Measurements from ENCODE around the gene KCNS1.
A peak's percentile ranks its signal among the peaks of the same experiment; 100 is the strongest.
"Not testable (repeated sequence)": the region's sequence is repeated elsewhere in the genome, so short reads cannot be mapped to it uniquely, and the experiment has no call there.

Gene KCNS1
- 0 to 0.19 (median 0.09) reads per million in 3 donors for total RNA-seq

- Histone ChIP-seq H3K9me3 (ENCODE audit: control insufficient read depth, low read length) (no peaks in the 10 kb centered on the region), H3K4me1 (ENCODE audit: control insufficient read depth, insufficient read depth, low read length, poor library complexity, severe bottlenecking) (peaks cover 9% of the 10 kb centered on the region), H3K27ac (ENCODE audit: insufficient read depth, low read length, poor library complexity, severe bottlenecking) (no peak within 1 kb of the TSS), H3K36me3 (ENCODE audit: control insufficient read depth, insufficient read depth, low read length) (no peaks in the 10 kb centered on the region), H3K4me3 (ENCODE audit: insufficient read depth, low read depth, low read length, poor library complexity, severe bottlenecking) (no peak within 1 kb of the TSS), H3K27me3 (replicated peaks; ENCODE audit: control insufficient read depth, insufficient read depth, low read length, poor library complexity, severe bottlenecking) (peaks cover 23% of the 10 kb centered on the region)
- DNase-seq = no peak
Observed at GRCh38 chr20:45100563-45101245, at the start of gene KCNS1. KCNS1 (minus strand) TSS chr20:45101127; CDS start chr20:45099236, 1,891 bp downstream.

GRCh38 chr20:45149062-45149461 is 48.1 kb upstream of the KCNS1 start:
- Histone ChIP-seq H3K27ac (ENCODE audit: insufficient read depth, low read length, poor library complexity, severe bottlenecking) (no peak overlapping the region), H3K9me3 (ENCODE audit: control insufficient read depth, low read length) (no peaks in the 10 kb centered on the region), H3K4me1 (ENCODE audit: control insufficient read depth, insufficient read depth, low read length, poor library complexity, severe bottlenecking) (no peaks in the 10 kb centered on the region), H3K36me3 (ENCODE audit: control insufficient read depth, insufficient read depth, low read length) (no peaks in the 10 kb centered on the region), H3K4me3 (ENCODE audit: insufficient read depth, low read depth, low read length, poor library complexity, severe bottlenecking) (no peak overlapping the region), H3K27me3 (replicated peaks; ENCODE audit: control insufficient read depth, insufficient read depth, low read length, poor library complexity, severe bottlenecking) (no peaks in the 10 kb centered on the region)
- no peak for DNase-seq

GRCh38 chr20:45140836-45141235 is 39.9 kb upstream of the KCNS1 start:
- DNase-seq = no peak
- Histone ChIP-seq H3K27me3 (replicated peaks; ENCODE audit: control insufficient read depth, insufficient read depth, low read length, poor library complexity, severe bottlenecking) (no peaks in the 10 kb centered on the region), H3K27ac (ENCODE audit: insufficient read depth, low read length, poor library complexity, severe bottlenecking) (no peak overlapping the region), H3K4me1 (ENCODE audit: control insufficient read depth, insufficient read depth, low read length, poor library complexity, severe bottlenecking) (no peaks in the 10 kb centered on the region), H3K9me3 (ENCODE audit: control insufficient read depth, low read length) (no peaks in the 10 kb centered on the region), H3K4me3 (ENCODE audit: insufficient read depth, low read depth, low read length, poor library complexity, severe bottlenecking) (no peak overlapping the region), H3K36me3 (ENCODE audit: control insufficient read depth, insufficient read depth, low read length) (no peaks in the 10 kb centered on the region)

GRCh38 chr20:45139733-45140375 is 38.9 kb upstream of the KCNS1 start:
- H3K27me3 ChIP-seq (replicated peaks; ENCODE audit: control insufficient read depth, insufficient read depth, low read length, poor library complexity, severe bottlenecking); DNase-seq: not testable (repeated sequence)

GRCh38 chr20:45138561-45139300 is 37.8 kb upstream of the KCNS1 start:
- Histone ChIP-seq H3K36me3 (ENCODE audit: control insufficient read depth, insufficient read depth, low read length) (no peaks in the 10 kb centered on the region), H3K27me3 (replicated peaks; ENCODE audit: control insufficient read depth, insufficient read depth, low read length, poor library complexity, severe bottlenecking) (no peaks in the 10 kb centered on the region), H3K4me3 (ENCODE audit: insufficient read depth, low read depth, low read length, poor library complexity, severe bottlenecking) (no peak overlapping the region), H3K27ac (ENCODE audit: insufficient read depth, low read length, poor library complexity, severe bottlenecking) (no peak overlapping the region), H3K9me3 (ENCODE audit: control insufficient read depth, low read length) (no peaks in the 10 kb centered on the region), H3K4me1 (ENCODE audit: control insufficient read depth, insufficient read depth, low read length, poor library complexity, severe bottlenecking) (no peaks in the 10 kb centered on the region)
- DNase-seq = peak in 1 of 3 donors; percentile 22

More at GRCh38 chr20:45139733-45140375, 38.9 kb upstream of the KCNS1 start:
- H3K27ac ChIP-seq (ENCODE audit: insufficient read depth, low read length, poor library complexity, severe bottlenecking); H3K36me3 ChIP-seq (ENCODE audit: control insufficient read depth, insufficient read depth, low read length); H3K9me3 ChIP-seq (ENCODE audit: control insufficient read depth, low read length); H3K4me3 ChIP-seq (ENCODE audit: insufficient read depth, low read depth, low read length, poor library complexity, severe bottlenecking); H3K4me1 ChIP-seq (ENCODE audit: control insufficient read depth, insufficient read depth, low read length, poor library complexity, severe bottlenecking): not testable (repeated sequence)

GRCh38 chr20:45136911-45137310 is 36.0 kb upstream of the KCNS1 start:
- DNase-seq = no peak
- H3K4me1 ChIP-seq (ENCODE audit: control insufficient read depth, insufficient read depth, low read length, poor library complexity, severe bottlenecking) = no peaks in the 10 kb centered on the region
- H3K27me3 ChIP-seq (replicated peaks; ENCODE audit: control insufficient read depth, insufficient read depth, low read length, poor library complexity, severe bottlenecking) = no peaks in the 10 kb centered on the region
- H3K27ac ChIP-seq (ENCODE audit: insufficient read depth, low read length, poor library complexity, severe bottlenecking) = no peak overlapping the region
- no peak overlapping the region for H3K4me3 ChIP-seq (ENCODE audit: insufficient read depth, low read depth, low read length, poor library complexity, severe bottlenecking)
- no peaks in the 10 kb centered on the region for H3K36me3 ChIP-seq (ENCODE audit: control insufficient read depth, insufficient read depth, low read length)
- no peaks in the 10 kb centered on the region for H3K9me3 ChIP-seq (ENCODE audit: control insufficient read depth, low read length)

- Histone ChIP-seq H3K27me3 (replicated peaks; ENCODE audit: control insufficient read depth, insufficient read depth, low read length, poor library complexity, severe bottlenecking) (no peaks in the 10 kb centered on the region), H3K36me3 (ENCODE audit: control insufficient read depth, insufficient read depth, low read length) (no peaks in the 10 kb centered on the region), H3K4me3 (ENCODE audit: insufficient read depth, low read depth, low read length, poor library complexity, severe bottlenecking) (no peak overlapping the region), H3K4me1 (ENCODE audit: control insufficient read depth, insufficient read depth, low read length, poor library complexity, severe bottlenecking) (no peaks in the 10 kb centered on the region), H3K27ac (ENCODE audit: insufficient read depth, low read length, poor library complexity, severe bottlenecking) (no peak overlapping the region), H3K9me3 (ENCODE audit: control insufficient read depth, low read length) (no peaks in the 10 kb centered on the region)
- DNase-seq = no peak
Observed at GRCh38 chr20:45128099-45128498, 27.2 kb upstream of the KCNS1 start.

- Histone ChIP-seq H3K27me3 (replicated peaks; ENCODE audit: control insufficient read depth, insufficient read depth, low read length, poor library complexity, severe bottlenecking) (no peaks in the 10 kb centered on the region), H3K4me1 (ENCODE audit: control insufficient read depth, insufficient read depth, low read length, poor library complexity, severe bottlenecking) (no peaks in the 10 kb centered on the region), H3K36me3 (ENCODE audit: control insufficient read depth, insufficient read depth, low read length) (no peaks in the 10 kb centered on the region), H3K4me3 (ENCODE audit: insufficient read depth, low read depth, low read length, poor library complexity, severe bottlenecking) (no peak within 1 kb of the TSS), H3K9me3 (ENCODE audit: control insufficient read depth, low read length) (no peaks in the 10 kb centered on the region), H3K27ac (ENCODE audit: insufficient read depth, low read length, poor library complexity, severe bottlenecking) (no peak within 1 kb of the TSS)
- no peak for DNase-seq
Observed at GRCh38 chr20:45124365-45124764, 23.4 kb upstream of the KCNS1 start, which contains the start of gene WFDC12. WFDC12 (minus strand) TSS chr20:45124465; CDS start chr20:45124447, 18 bp downstream.

GRCh38 chr20:45121388-45121787 is 20.5 kb upstream of the KCNS1 start:
- DNase-seq = no peak
- H3K9me3 ChIP-seq (ENCODE audit: control insufficient read depth, low read length) = no peaks in the 10 kb centered on the region
- H3K36me3 ChIP-seq (ENCODE audit: control insufficient read depth, insufficient read depth, low read length) = no peaks in the 10 kb centered on the region
- no peaks in the 10 kb centered on the region for H3K4me1 ChIP-seq (ENCODE audit: control insufficient read depth, insufficient read depth, low read length, poor library complexity, severe bottlenecking)
- H3K27me3 ChIP-seq (replicated peaks; ENCODE audit: control insufficient read depth, insufficient read depth, low read length, poor library complexity, severe bottlenecking) = no peaks in the 10 kb centered on the region
- no peak overlapping the region for H3K27ac ChIP-seq (ENCODE audit: insufficient read depth, low read length, poor library complexity, severe bottlenecking)
- H3K4me3 ChIP-seq (ENCODE audit: insufficient read depth, low read depth, low read length, poor library complexity, severe bottlenecking) = no peak overlapping the region

Data from effector memory CD4-positive, alpha-beta T cell (primary cell).